ENCODE data around the gene BCR.

BCR gene

DNA sequence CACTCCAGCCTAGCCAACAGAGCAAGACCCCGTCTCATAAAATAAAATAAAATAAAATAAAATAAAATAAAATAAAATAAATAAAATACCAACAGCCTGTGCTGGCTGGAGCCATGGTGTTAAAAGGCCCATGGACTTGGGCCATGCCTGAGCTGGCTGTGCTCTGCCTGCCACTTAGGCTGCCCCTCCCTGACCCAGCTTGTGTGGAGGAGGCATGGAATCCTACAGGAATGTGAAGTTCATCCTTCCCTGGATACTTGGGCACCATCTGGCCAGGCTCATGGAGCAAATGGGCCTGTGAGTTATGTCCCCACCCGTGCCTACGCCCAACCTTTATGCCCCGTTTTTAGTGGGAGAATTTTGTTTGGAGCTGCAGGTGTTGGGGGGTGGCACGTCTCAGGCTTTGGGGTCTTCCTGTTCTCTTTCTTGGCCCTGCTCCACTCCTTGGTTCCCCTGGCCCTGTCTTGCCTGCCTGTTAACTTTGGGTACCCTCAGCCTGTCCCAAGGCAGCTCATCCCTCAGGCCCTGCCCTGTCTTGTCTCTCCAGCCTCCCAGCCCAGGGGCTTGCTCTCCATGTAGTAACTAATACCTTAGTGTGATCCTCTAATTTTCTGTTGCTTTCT lies 51.3 kb downstream of the BCR start:
- no peak for DNase-seq (ENCODE audit: low spot score)

DNA sequence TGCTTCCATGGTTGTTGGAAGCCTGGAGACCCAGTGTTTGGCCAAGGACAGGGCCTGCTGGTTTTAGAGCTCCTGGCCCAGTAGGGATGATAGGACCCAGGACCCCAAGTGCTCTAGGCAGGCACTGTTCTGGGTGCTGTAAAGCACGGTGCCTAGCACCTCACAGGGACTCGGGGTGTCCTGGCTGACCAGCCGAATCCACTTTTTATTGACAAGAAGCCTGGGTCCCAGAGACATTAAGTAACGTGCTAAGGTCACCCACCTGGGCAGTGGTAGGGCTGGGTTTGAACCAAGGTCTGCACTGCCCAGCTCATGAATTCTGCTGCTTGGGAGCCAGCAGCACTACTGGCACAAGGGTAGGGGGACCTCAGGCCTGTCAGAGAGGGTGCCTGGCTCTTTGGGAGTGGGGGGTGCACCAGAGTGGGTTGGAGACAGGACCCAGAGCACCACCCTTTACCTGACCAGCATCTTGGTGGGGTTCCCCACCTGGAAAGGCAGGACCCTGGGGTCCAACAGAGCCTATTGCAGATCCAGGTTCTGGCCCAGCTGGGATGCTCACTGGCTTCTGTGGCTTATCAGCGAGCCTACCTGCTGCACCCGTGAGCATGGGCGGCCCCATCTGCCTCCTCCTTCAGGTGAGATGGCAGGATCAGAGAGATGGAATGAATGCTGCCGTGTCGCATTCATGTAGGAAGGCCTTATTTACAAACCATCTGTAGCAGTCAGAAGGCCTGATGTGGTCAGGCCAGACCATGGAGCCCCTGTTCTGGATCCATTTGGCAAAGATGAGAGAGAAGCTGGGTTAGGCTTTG lies 52.0 kb downstream of the BCR start:
- DNase-seq (ENCODE audit: low spot score) = no peak

DNA sequence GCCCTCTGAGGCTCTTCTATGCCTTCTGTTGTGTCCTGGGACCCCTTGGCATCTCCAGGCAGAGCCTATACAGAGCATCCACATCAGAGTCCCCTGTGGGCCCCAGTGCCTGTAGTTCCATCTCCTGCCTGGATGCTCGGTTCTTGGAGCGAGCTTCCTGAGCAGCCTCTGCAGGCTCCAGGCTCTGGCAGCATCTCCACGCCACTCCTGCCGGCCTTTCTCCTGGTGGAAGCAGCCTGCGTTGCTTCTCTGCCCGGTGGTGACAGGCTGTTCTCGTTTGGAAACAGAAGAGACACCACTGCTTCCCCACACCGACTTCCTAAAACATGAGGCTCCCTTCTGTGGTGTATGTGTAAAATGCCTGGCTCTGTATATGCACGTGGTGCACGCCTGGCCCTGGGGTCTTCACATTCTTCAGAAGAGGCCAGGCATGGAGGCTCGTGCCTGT lies 52.8 kb downstream of the BCR start:
- no peak for DNase-seq (ENCODE audit: low spot score)

DNA sequence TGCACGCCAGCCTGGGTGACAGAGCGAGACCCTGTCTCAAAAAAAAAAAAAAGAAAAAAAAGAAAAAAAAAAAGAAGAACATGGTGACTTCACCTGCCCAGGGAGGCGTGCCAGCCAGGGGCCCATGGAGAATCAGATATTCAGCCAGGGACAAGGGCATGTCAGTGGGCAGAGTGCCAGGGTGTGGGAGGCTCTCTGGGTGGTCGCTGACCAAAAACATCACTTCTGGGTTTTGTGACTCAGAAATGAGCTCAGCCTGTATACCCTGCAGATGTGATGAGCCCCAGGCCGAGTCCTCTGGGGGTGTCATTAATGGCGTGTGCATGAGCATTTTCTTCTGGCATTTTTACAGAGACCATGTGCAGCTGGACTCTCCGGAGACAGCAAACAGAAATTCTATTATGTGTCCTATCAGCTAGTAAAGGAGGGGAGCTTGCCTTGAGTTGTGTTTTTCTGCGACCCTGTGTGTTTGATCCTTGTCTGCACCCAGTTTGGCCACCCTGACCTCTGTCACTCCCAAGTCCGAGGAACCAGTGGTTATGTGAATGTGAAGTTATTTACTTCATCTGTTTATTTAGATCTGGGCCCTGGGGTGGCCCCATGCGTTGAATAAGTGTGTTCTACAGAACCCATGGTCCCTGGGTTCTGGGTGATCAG lies 53.6 kb downstream of the BCR start:
- DNase-seq (ENCODE audit: low spot score) = no peak

DNA sequence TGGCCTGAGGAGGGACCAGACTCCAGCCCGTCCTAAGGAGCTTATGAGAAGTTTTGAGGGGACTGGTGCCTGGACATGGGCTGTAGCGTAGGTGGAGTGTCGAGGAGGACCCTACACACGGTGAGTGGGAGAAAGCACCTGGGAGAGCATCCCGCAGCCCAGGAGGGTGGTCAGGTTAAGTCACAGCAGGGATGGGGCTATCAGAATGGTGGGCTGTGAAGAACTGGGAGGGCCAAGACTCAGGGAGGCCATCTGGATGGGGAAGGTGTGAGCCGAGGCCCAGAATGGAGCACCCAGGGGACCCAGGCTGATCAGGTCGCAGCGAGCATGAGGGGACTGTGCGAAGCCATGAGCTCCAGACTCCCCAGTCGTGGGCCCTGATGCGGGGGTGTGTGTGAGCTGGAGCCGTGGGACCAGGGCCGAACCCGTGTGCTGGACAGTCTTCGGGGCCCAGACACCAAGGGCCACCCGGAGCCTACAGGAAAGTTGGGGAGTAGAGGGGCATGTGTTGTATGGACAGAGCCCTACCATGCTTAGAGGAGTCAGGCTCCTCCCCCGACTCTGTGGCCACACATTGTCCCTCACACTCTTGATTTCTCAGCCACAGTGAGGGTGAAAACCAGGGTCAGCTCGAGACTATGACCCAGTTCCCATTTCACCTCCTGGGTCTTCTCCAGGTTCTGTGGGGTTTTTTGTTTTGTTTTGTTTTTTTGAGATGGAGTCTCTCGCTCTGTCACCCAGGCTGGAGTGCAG lies 54.3 kb downstream of the BCR start:
- DNase-seq (ENCODE audit: low spot score) = no peak

DNA sequence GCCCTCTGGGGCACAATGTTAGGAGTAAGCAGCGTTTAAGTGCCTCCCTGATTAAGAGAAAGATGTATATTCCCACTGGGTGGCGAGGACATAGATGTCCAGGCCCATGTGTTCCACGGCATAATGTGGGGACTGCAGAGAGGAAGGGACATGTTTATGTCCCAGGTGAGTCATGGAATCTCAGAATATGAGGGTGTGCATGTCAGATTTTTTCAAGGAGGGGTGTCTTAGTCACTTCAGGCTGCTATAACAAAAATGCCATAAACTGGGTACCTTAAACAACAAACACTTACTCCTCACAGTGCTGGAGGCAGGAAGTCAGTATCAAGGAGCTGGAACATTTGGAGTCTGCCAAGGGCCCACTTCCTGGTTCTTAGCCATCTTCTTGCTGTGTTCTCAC lies 55.1 kb downstream of the BCR start:
- no peak for DNase-seq (ENCODE audit: low spot score)

DNA sequence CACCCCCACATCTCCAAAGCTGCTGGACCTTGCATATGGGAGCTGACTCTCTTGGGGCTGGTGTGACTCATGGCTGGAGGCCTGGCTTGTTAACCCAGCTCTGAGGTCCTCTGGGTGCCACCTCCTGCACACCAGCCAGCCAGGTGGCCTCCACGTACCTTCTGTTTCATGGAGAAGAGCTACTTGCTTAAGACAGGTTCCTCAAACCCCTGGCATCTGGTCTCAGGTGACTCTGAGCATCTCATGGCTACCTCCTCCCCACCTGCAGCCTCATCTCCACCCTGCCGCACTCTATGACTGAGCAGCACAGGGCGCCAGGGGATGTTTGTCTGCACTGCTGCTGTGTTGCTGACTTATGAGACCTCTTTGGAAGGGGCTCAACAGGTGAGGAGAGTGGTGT lies 55.7 kb downstream of the BCR start:
- no peak for DNase-seq (ENCODE audit: low spot score)

DNA sequence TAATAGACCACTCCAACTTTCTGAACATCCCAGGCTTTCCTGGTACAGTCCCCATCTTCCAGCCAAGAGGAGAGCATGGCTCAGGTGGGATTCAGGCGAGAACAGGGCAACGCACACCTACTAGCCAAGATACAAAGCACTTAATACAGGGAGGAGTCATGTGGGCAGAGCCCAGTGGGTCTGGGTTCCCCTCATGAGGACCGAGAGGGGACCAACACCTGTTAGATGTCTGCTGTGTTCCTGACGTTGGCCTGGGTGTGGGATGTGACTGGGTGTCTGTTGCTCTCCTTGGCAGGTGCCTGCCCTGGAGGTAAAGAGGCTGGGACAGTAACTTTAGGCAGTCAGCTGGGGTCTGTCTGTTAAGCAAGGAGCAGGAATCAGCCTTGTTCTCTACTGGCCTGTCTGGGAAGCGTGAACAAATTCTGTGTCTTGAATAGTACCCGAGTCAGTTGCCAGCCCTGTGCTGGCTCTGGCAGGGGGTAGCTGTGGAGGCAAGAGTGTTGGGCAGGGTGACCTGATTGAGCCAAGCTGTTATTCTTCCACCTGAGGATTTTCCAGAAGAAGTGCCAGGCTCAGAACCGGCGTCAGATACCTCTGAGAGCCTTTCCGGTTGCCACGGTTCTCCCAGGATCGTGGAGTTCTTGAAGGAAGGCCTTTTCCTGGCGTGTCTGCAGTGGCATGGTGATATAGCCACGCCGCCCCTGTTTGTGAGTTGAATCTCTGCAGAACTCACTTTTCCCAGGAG lies 56.3 kb downstream of the BCR start:
- DNase-seq (ENCODE audit: low spot score) = no peak

DNA sequence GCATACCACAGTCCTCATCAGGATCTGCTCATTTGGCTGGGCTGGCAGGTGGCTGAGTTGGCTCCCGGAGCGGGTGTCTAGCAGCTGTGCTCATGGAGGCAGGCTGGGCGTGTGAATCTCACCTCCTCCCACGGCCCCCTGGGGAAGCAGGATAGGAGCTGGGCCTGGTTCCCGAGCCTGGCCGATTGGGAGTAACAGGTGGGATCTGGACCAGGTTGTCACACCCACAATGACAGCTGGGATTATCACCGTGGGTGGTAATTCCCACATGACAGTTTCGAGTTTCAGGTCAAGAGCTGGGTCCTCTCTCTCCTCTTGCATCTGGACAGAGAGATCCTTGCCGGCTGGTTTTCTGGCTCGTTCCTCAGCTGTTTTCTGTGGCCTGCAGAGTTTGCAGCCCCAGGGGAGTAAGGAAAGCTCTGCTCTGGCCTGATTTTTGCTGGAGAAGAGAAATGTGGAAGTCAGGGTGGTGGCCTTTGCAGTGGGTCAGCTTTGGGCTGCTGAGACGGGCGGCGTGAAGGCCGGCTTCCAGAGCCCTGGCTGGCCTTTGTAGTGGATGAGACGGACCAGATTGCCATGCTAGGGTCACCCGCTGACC lies 57.0 kb downstream of the BCR start:
- peak; percentile 90 for DNase-seq (ENCODE audit: low spot score)

DNA sequence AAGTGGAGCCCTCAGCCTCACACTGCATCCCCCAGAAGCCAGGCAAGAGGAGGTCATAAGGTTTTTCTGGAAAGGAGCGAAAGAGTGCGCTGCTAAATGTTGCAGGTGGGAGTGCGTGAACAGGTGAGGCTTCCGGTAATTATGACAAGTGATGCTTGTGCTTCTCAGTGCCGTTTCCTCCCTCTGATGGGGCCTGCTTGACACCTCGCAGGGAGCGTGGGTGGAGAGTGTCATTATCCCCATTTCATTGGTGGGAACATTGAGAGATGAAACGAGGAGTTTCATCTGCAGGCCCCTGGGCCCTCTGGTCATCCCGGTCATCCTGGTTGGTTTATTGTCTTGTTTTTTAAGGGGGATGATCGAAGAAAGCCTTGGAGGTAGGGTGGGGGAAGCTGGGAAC lies 57.5 kb downstream of the BCR start:
- DNase-seq (ENCODE audit: low spot score) = no peak

DNA sequence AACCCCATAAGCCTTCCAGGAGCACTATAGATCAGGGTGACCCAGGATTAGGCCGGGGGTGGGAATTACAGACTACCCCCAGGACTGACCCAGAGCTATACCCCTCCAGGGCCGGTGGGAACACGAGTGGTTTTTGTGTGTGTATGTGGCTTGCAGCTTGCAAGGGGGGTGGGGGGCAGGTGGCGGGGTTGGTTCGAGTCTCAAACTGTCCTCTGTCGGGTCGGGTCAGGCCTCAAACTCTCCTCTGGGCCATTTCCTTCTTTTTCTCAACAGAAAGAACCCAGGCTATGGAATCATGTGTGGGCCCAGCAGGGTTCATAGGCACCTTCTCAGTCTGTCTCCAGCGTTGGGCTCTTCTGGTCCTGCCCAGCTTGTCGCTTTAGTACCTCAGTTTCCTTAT lies 58.4 kb downstream of the BCR start:
- no peak for DNase-seq (ENCODE audit: low spot score)

DNA sequence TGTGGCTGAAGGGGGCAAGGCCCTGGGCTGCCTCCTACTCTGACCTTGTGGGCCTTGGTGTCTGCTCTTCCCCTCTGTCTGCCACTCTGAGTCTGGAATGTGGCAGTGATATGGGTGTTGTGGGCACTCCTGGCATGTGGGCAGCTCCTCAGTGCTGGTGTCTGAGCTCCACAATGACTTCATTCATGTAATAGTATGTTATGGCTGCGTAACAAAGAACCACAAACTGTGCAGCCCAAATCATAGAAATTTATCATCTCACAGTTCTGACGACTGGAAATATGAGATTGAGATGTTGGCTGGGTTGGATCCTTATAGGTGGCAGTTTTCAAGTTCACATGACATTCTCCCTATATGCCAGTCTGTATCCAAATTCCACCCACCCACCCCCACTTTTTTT lies 59.1 kb downstream of the BCR start:
- DNase-seq (ENCODE audit: low spot score) = no peak

DNA sequence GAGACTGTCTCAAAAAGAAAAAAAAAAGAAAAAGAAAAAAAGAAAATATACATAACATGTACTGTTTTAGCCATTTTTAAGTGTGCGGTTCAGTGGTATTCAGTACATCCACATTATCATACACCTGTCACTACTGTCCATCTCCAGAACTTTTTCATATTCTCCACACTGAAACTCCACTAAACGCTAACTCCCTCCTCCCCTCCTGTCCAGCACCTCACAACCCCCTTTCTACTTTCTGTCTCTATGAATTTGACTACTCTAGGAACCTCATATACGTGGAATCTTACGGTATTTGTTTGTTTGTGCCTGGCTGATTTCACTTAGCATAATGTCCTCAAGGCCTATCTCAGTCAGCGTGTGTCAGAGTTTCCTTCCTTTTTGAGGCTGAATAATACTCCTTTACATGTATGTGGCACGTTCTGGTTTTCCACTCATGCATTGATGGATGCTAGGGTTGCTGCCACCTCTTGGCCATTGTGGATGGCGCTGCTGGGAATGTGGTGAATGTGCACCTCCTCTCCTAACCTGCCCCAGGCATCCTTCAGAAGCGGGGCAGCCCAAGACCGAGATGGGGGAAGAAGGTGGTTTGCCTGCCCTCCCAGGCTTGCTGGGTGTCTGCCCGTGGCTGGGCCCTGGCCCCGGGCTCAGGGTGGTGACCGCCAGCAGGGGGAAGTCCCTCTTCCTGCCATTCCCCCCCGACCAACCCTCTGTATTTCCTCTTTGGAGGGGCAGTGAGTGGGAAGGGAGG lies 60.5 kb downstream of the BCR start:
- no peak for DNase-seq (ENCODE audit: low spot score)

DNA sequence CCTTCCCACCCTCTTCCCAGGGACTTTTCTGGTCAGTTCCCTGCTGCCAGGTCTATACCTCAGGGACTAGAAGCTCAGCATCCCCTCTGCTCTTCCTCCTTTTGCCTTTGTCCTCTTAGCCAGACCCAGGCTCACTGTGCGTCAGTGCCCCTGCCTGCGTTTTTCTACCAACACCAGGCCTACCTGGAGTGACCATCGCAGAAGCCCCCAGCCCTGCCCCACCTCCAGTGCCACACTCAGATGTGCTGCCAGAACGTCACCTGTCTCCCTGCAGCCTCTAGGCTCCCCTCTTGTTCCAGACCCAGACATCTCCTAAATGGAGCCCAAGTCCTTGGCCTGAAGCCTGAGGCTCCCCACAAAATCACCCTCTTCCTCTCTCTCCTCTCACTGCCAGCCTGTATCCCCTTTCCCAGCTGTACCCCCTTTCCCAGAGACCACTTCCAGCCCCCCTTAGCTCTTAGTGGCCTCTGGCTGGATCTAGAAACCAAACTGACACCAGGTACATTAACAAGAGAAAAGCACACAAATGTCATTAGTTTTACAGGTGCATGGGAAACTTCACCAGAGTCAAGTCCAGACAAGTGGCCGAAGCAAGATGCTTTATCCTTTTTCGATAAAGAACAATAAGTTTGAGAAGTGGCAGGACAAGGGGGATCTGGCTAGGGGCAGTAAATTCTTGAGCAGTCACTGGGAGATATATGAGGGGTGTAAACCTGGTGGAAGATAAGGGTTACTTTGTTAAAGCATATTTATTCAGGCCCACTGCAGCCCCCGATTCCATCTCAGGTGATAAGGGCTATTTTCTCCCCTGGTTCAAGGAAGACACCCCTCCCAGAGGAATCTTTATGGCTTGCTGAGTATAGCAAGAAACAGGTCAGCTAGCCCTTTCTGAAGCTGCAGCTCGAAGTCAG lies 61.5 kb downstream of the BCR start:
- DNase-seq (ENCODE audit: low spot score) = no peak

DNA sequence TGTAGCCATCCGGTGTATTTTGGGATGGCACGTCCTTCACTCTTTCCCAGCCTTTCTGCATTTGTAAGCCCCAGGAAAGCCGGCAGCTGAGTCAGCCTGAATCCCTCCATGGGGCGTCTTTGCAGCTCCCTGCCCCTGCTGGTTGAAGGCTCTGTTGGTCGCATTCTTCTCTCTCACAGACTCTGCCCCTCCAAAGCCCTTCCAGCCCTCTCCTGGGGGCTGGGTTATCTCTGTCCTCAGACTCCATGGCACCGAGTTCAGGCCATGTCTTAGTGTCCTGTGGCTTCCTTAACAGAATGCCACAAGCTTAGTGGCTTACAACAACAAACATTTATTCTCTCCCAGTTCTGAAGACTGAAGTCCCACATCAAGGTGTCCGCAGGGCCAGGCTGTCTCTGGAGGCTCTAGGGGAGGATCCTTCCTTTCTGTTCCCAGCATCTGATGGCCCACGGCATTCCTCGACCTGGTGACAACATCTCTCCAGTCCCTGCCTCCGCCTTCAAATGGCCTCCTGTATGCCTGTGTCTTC lies 62.2 kb downstream of the BCR start:
- no peak for DNase-seq (ENCODE audit: low spot score)

DNA sequence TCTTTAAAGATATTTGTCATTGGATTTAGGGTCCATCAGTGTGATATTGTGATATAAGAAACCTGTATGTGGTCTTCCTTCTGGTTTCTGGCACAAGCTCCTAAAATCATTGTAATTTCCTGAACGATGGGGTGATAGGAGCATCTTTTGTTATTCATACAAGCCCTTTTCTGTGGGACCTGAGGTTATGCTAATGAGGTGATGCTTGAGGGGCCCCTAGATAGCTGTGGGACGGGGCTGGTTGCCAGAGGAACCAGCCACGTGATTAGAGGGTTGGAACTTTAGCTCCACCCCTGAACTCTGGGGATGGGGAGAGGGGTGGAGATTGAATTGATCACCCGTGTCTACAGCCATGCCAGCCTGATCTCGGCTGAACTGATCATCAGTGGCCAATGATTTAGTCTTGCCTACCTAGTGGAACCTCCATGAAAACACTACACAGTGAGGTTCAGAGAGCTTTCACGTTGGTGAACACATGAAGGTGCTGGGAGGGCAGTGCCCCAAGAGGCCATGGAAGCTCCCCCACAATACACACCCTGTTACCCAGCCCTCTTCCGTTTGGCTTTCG lies 62.8 kb downstream of the BCR start:
- no peak for DNase-seq (ENCODE audit: low spot score)

DNA sequence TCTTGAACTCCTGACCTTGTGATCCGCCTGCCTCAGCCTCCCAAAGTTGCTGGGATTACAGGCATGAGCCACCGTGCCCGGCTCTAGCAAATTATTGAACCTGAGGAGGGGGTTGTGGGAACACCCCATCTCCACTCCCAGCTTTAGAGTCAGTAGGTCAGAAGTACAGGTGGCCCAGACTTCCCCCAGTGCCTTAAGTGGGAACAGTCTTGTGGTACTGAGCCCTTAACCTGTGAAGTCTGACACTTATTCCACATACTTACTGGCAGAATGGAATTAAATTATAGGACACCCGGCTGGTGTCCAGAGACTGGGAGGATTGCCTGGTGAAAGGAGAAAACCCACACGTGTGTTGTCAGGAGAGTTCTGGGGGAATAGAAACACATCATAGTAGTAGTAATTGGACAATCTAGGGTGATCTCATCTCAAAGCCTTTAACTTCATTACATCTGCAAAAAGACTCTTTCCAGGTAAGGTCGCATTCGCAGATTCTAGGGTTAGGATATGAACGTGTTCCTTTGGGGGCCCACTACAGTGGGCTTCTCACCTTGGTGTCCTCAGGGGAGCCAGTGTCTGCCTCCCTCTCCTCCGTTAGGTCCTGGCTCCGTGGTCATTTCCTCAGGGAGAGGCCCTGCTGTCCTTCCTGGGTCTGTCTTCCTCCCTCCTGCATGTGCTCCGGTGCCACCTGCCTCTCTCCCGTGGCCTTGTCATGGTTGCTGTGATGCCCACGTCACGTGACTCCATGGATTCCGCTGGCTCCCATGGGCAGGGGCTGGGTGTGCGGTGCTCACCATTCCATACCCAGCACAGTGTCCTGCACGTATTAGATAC lies 63.8 kb downstream of the BCR start:
- no peak for DNase-seq (ENCODE audit: low spot score)

DNA sequence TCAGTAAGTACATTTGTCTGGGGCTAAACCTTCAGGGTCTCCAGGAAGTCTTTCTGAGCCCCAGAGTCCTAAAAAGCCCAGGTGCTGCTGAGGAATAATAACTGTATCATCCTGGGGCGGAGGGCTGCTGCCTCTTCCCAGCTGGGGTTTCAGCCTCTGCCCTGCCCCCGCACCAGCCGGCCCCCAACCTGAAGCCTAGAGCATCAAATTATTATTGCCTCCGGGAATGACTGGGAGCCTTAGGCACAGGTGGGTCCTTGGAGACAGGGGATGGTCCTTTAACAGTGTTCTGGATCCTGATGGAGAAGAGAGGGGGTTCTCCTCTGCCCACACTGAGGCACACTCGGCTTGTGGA lies 64.4 kb downstream of the BCR start:
- no peak for DNase-seq (ENCODE audit: low spot score)

All from left forelimb (tissue), 1 donor.